K562 (cell line): ENCODE measurements around the gene ANAPC16. TPM values are rescaled to one million over a fixed set of nuclear protein-coding genes. Genes with fewer than 3 reads are reported as not detected.

Experiments
- BRD9 ChIP-seq: fragments of 450-650 bp; IDR thresholded peaks from 2 replicates; pipeline ENCODE4 v1.6.1; 2018; ENCODE audit warnings: low read depth; ENCODE audit not compliant: partially characterized antibody
- CHD1 ChIP-seq: fragments of 200-600 bp; sonication (generic); IDR thresholded peaks from one replicate; pipeline ENCODE4 v1.6.1; 2012; ENCODE audit warnings: mild to moderate bottlenecking, moderate library complexity, low read length, inconsistent platforms
- E4F1 ChIP-seq: fragments of 250-450 bp; sonication (Bioruptor Pico); IDR thresholded peaks from 2 replicates; pipeline ENCODE4 v1.5.0; 2021; ENCODE audit warnings: mild to moderate bottlenecking, borderline replicate concordance
- EWSR1 ChIP-seq: fragments of 450-650 bp; IDR thresholded peaks from 2 replicates; pipeline ENCODE4 v1.6.1; 2018; ENCODE audit warnings: borderline replicate concordance, mild to moderate bottlenecking, low read depth, moderate library complexity; ENCODE audit not compliant: partially characterized antibody
- GTF2B ChIP-seq: IDR thresholded peaks from 2 replicates; pipeline ENCODE4 v1.6.1; 2011; ENCODE audit not compliant: insufficient read length; ENCODE audit errors: extremely low read depth
- KAT2B ChIP-seq: IDR thresholded peaks from one replicate; pipeline ENCODE4 v1.6.1; 2012; ENCODE audit warnings: low read depth, mild to moderate bottlenecking, control low read depth, inconsistent platforms, low read length, moderate library complexity
- KDM5B ChIP-seq: fragments of 200-600 bp; sonication (generic); IDR thresholded peaks from 2 replicates; pipeline ENCODE4 v1.6.1; 2012; ENCODE audit warnings: low read depth, mild to moderate bottlenecking, moderate library complexity, low read length, control low read depth, inconsistent platforms; ENCODE audit not compliant: insufficient replicate concordance
- MYNN ChIP-seq, 2 experiments: sonication (generic); formaldehyde crosslinking in 1 of 2; IDR thresholded peaks; 2 replicates each; pipeline versions ENCODE4 v1.5.0 to v1.6.1; 2016 to 2020; ENCODE audit warnings: antibody characterized with exemption in 1 of 2, missing genetic modification reagents in 1 of 2
- NCOA2 ChIP-seq, 2 experiments: fragments of 450-650 bp; IDR thresholded peaks; 2 replicates each; pipeline ENCODE4 v1.6.1; 2018; ENCODE audit warnings: mild to moderate bottlenecking in 2 of 2, moderate library complexity in 1 of 2; ENCODE audit not compliant: partially characterized antibody in 2 of 2
- NFIX ChIP-seq: fragments of 250-450 bp; sonication (Bioruptor Pico); IDR thresholded peaks from 2 replicates; pipeline ENCODE4 v1.4.0; 2020; ENCODE audit warnings: low read depth, mild to moderate bottlenecking, moderate library complexity
- PHF21A ChIP-seq: fragments of 450-650 bp; IDR thresholded peaks from 2 replicates; pipeline ENCODE4 v1.6.1; 2017; ENCODE audit warnings: low read depth, borderline replicate concordance
- PHF8 ChIP-seq: fragments of 200-600 bp; sonication (generic); IDR thresholded peaks from 2 replicates; pipeline ENCODE4 v1.6.1; 2012; ENCODE audit warnings: mixed run types, mild to moderate bottlenecking, inconsistent platforms, low read length, moderate library complexity, borderline replicate concordance
- POLR2AphosphoS2 ChIP-seq: IDR thresholded peaks from 2 replicates; pipeline ENCODE4 v1.6.1; 2012; ENCODE audit warnings: low read length, improper control_type of control experiment
- PURB ChIP-seq: sonication (generic); formaldehyde crosslinking; IDR thresholded peaks from 2 replicates; pipeline ENCODE4 v1.9.0; 2021; ENCODE audit warnings: low read depth, mild to moderate bottlenecking, missing genetic modification reagents
- RBM22 ChIP-seq: fragments of 200-400 bp; formaldehyde crosslinking; IDR thresholded peaks from 2 replicates; pipeline ENCODE4 v1.6.1; 2018; ENCODE audit warnings: low read length, low read depth; ENCODE audit not compliant: poor library complexity, severe bottlenecking
- SRSF9 ChIP-seq: fragments of 200-400 bp; formaldehyde crosslinking; IDR thresholded peaks from 2 replicates; pipeline ENCODE4 v1.6.1; 2017; ENCODE audit warnings: low read depth, low read length, borderline replicate concordance
- ZBTB12 ChIP-seq: fragments of 250-450 bp; sonication (Bioruptor Pico); IDR thresholded peaks from 2 replicates; pipeline ENCODE4 v1.4.0; 2020
- ZNF212 ChIP-seq: fragments of 450-650 bp; formaldehyde crosslinking; IDR thresholded peaks from 2 replicates; pipeline ENCODE4 v1.4.0; 2020; ENCODE audit warnings: mild to moderate bottlenecking
- ZNF584 ChIP-seq: fragments of 200-800 bp; sonication (Bioruptor generic); IDR thresholded peaks from 2 replicates; pipeline ENCODE4 v1.6.1; 2016; ENCODE audit warnings: low read depth, mild to moderate bottlenecking, missing genetic modification characterization, missing compliant biosample characterization
- ZNF717 ChIP-seq: fragments of 250-450 bp; sonication (Bioruptor Pico); IDR thresholded peaks from 2 replicates; pipeline ENCODE4 v1.5.0; 2021
- polyA plus RNA-seq, 8 experiments: library from polyadenylated mRNA; depleted of rRNA in 4 of 8; stranded (reverse) in 5 of 8; unstranded in 3 of 8; fragments of >200 nt; fragmentation: Nextera tagmentation in 2 of 8; fragmentation: Illumina TruSeq in 1 of 8; extraction: Ambion mirVana in 2 of 8; extraction: Trizol in 1 of 8; gene quantifications; 2 replicates each; pipeline versions ENCODE4 v1.2.1 to v1.2.3, GENCODE V29; 2011 to 2014; ENCODE audit warnings: inconsistent platforms in 1 of 8, missing spikeins in 1 of 8
- total RNA-seq, 7 experiments: library from RNA; depleted of rRNA in 6 of 7; stranded (reverse); fragments of >200 nt in 6 of 7; fragmentation: Illumina TruSeq in 2 of 7; extraction: Trizol in 2 of 7; gene quantifications; 2 replicates each; pipeline versions ENCODE4 v1.2.1 to v1.2.3, GENCODE V29; 2011 to 2021; ENCODE audit warnings: low replicate concordance in 1 of 7
- TF ChIP-seq, protein P1 (sequence below): fragments of 450-650 bp; IDR thresholded peaks from 2 replicates; pipeline ENCODE4 v1.6.1; 2017; ENCODE audit warnings: mild to moderate bottlenecking, moderate library complexity

ANAPC16 gene
- total and polyA plus RNA-seq, 9 of the 15 experiments (the other 6 are each of a cell fraction or from before 2014, with no cell fraction given), result 42.6 to 208 (median 108) TPM

DNA sequence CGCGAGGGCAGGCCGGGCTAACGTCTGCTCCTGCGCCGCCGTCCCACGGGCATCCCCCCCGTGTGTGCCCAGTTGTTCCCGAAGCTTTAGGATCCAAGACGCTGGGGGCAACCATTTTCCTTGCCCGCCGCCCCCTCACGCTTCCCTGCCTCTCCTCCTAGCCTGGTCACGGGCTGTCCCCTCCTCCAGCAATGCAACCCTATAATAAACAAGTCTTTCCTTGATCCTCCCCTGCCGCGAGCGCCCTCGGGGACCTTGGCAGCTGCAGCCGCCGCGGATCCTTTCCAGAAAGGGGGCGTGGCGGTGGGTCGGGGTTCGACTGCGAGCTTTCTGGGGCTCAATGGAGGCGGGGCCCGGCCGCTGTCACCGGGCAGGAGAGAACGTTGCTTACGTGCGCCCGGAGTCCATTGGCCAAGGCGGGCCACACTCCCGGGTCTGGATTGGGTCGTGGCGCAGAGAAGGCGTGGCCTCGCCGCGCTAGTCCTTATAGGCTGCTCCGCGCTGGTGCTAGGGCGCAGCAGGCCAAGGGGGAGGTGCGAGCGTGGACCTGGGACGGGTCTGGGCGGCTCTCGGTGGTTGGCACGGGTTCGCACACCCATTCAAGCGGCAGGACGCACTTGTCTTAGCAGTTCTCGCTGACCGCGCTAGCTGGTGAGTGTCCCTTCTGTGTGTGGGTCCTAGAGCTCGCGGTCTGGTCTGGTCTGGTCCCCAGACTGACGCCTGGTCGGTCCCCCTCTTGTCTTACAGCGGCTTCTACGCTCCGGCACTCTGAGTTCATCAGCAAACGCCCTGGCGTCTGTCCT is 57.8 kb downstream of the ANAPC16 start, which contains the start of gene DDIT4 (continued):
- TF ChIP-seq PHF8, result peak; percentile 82; the same call in 1 of the 2 replicates
- TF ChIP-seq MYNN (IDR thresholded peaks at IDR 0.05), result peak; percentile 94
- TF ChIP-seq MYNN (CRISPR knock-in tag; IDR thresholded peaks at IDR 0.05), result no peak
- no peak for TF ChIP-seq NCOA2 (IDR thresholded peaks at IDR 0.05; ENCODE audit: partially characterized antibody in 2 of 2)
- peak; percentile 90 for TF ChIP-seq ZNF212 (CRISPR knock-in tag)
- peak; percentile 99 for TF ChIP-seq POLR2AphosphoS2
- TF ChIP-seq ZBTB12 (CRISPR knock-in tag), result no peak
- no peak for TF ChIP-seq BRD9
- no peak for TF ChIP-seq KAT2B
- TF ChIP-seq ZNF584 (CRISPR knock-in tag), result no peak
- peak; percentile 71; the same call in 1 of the 2 replicates for TF ChIP-seq E4F1 (CRISPR knock-in tag)
- TF ChIP-seq EWSR1, result no peak
- TF ChIP-seq RBM22, result peak; percentile 46
- TF ChIP-seq SRSF9, result no peak
- peak; percentile 5; the same call in 1 of the 2 replicates for TF ChIP-seq ZNF717 (CRISPR knock-in tag)
- no peak for TF ChIP-seq CHD1
- TF ChIP-seq NFIX (CRISPR knock-in tag), result peak; percentile 2; the same call in 1 of the 2 replicates
- peak; percentile 100 for TF ChIP-seq KDM5B
- TF ChIP-seq PHF21A, result no peak
- TF ChIP-seq, protein P1, sequence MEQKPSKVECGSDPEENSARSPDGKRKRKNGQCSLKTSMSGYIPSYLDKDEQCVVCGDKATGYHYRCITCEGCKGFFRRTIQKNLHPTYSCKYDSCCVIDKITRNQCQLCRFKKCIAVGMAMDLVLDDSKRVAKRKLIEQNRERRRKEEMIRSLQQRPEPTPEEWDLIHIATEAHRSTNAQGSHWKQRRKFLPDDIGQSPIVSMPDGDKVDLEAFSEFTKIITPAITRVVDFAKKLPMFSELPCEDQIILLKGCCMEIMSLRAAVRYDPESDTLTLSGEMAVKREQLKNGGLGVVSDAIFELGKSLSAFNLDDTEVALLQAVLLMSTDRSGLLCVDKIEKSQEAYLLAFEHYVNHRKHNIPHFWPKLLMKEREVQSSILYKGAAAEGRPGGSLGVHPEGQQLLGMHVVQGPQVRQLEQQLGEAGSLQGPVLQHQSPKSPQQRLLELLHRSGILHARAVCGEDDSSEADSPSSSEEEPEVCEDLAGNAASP, result no peak
- TF ChIP-seq PURB (CRISPR knock-in tag), result no peak
- TF ChIP-seq GTF2B, result peak; percentile 87
